HEK293 (cell line): ENCODE data around the gene FEM1A.

ENCODE experiments used
- SP2 ChIP-seq: fragments of 450-650 bp; formaldehyde crosslinking; IDR thresholded peaks from 2 replicates; pipeline ENCODE4 v1.5.1; 2016; ENCODE audit warnings: missing biosample characterization, missing genetic modification characterization
- ZNF24 ChIP-seq: fragments of 450-650 bp; formaldehyde crosslinking; IDR thresholded peaks from 2 replicates; pipeline ENCODE4 v1.5.1; 2016; ENCODE audit warnings: missing biosample characterization, missing genetic modification characterization
- ZNF433 ChIP-seq: fragments of 450-650 bp; formaldehyde crosslinking; IDR thresholded peaks from 2 replicates; pipeline ENCODE4 v1.5.1; 2016; ENCODE audit warnings: missing biosample characterization, missing genetic modification characterization, low read depth
- ZNF626 ChIP-seq: fragments of 450-650 bp; sonication (Bioruptor Pico); formaldehyde crosslinking; IDR thresholded peaks from 2 replicates; pipeline ENCODE4 v1.5.1; 2018; ENCODE audit warnings: missing biosample characterization, missing genetic modification characterization, inconsistent platforms
- TF ChIP-seq, protein P1 (sequence below): fragments of 450-650 bp; formaldehyde crosslinking; IDR thresholded peaks from 2 replicates; pipeline ENCODE4 v1.5.1; 2016; ENCODE audit warnings: missing biosample characterization, missing genetic modification characterization

DNA sequence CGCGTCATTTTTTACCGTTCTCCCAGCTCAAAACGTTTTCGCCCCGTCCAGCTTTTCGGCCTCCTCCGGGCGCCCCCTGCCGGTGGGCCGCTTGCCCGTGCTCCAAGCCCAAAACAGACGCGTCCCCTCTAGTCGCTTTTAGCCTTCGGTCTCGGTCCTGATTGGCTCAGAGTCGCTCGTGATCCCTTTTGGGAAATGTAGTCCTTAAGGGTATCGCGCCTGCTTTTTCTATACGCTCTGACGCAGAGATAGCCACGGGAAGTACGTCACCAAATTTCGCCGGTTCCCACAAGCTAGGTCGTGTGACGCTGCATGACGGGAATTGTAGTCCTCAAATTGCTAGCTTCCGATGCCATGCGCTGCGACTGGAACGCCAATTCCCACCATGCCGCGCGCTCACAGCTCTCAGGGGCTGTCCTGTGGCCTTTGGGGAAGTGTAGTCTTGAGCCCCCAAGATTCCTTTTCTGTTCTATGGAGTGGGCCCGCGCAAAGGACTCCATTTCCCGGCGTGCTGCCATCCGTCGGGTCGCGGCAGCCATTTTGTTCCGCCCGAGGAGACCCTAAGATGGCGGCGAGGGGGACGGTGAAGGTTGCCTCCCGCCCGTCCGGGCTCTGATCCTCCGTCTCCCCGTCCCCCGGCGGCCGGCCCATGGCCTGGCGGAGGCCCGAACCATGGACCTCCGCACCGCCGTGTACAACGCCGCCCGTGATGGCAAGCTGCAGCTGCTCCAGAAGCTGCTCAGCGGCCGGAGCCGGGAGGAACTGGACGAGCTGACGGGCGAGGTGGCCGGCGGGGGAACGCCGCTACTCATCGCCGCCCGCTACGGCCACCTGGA is at the start of gene FEM1A:
- TF ChIP-seq SP2 (tag by site-specific recombination) (peak; percentile 88), ZNF626 (tag by site-specific recombination) (no peak), ZNF433 (tag by site-specific recombination) (no peak), ZNF24 (tag by site-specific recombination) (no peak)
- TF ChIP-seq, protein P1, sequence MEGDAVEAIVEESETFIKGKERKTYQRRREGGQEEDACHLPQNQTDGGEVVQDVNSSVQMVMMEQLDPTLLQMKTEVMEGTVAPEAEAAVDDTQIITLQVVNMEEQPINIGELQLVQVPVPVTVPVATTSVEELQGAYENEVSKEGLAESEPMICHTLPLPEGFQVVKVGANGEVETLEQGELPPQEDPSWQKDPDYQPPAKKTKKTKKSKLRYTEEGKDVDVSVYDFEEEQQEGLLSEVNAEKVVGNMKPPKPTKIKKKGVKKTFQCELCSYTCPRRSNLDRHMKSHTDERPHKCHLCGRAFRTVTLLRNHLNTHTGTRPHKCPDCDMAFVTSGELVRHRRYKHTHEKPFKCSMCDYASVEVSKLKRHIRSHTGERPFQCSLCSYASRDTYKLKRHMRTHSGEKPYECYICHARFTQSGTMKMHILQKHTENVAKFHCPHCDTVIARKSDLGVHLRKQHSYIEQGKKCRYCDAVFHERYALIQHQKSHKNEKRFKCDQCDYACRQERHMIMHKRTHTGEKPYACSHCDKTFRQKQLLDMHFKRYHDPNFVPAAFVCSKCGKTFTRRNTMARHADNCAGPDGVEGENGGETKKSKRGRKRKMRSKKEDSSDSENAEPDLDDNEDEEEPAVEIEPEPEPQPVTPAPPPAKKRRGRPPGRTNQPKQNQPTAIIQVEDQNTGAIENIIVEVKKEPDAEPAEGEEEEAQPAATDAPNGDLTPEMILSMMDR (tag by site-specific recombination) = peak; percentile 92
